ENCODE results near the gene CRY1.
"Not testable (repeated sequence)": the region's sequence is repeated elsewhere in the genome, so short reads cannot be mapped to it uniquely, and the experiment has no call there.

CRY1 gene

DNA sequence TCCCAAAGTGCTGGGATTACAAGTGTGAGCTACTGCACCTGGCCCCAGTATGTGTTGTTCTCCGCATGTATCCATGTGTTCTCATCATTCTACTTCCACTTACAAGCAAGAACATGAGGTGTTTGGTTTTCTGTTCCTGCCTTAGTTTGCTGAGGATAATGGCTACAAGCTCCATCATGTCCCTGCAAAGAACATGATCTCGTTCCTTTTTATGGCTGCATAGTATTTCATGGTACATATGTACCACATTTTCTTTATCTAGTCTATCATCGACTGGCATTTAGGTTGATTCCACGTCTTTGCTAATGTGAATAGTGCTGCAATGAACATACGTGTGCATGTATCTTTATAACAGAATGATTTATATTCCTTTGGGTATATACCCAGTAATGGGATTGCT is 97.2 kb downstream of the CRY1 start:
- not testable (repeated sequence) for DNase-seq

GRCh38 chr12:106994579-106995220 is 98.6 kb downstream of the CRY1 start:
- no peak for DNase-seq

DNA sequence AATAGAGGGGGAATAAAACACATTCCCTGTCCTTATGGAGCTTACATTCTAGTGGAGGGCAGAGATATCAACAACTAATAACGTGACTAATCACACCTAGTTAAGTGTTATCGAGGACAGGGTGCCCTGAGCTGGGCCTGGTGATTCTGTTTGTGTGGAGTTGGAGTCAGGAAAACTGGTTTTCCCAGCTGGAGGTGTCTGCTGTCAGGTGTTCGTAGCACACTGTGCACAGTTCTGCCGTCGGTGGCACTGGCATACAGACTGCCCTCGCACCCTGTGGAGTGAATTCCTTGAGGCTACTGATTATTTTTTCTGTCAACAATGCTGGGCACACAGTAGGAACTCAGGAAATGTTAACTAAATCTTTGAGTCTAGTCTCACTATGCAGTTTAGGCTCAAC is 105.5 kb downstream of the CRY1 start:
- no peak for DNase-seq

- DNase-seq = peak; percentile 82
These were observed 106.5 kb downstream of the CRY1 start, which contains the start of gene MTERF2 for GRCh38 chr12:106986625-106987389. TSS of gene MTERF2 (minus strand) at chr12:106987146. CDS start at chr12:106978714, 8,432 bp downstream.

- no peak for DNase-seq
These were observed 107.2 kb downstream of the CRY1 start for GRCh38 chr12:106986135-106986534.

DNA sequence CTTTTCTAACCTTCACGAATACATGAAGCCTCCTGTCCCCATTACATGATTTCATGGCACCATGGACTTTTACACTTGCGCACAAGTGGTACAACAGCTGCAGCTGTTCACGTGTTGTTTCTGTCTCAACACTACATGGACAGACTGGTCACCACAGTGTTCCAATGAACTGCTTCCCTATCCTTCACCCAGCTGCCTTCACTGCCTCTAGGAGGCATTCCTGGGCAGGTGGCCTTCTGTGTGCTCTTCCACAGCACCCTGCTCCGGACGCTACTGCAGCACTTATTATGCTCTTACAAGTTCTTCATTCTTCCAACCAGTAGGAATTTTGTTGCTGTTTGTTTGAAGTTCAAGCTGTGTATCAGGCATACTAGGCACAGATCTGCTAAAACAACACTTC is 107.9 kb downstream of the CRY1 start:
- no peak for DNase-seq

DNA sequence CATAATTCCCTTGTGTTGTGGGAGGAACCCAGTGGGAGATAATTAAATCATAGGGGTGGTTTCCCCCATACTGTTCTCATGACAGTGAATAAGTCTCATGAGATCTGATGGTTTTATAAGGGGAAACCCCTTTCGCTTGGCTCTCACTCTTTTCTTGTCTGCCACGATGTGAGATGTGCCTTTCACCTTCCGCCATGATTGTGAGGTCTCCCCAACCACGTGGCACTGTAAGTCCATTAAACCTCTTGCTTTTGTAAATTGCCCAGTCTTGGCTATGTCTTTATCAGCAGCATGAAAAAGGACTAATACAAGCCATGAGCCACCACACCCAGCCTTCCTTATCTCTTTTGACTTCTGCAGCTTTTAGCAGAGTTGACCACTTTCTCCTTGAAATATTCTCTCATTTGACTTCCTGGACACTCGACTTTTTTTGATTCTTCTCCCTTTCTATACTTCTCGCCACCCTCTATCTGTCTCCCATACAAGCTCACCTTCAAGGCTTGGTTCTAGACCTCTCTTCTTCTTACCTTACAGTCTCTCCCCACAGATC is 108.7 kb downstream of the CRY1 start:
- DNase-seq = no peak

DNA sequence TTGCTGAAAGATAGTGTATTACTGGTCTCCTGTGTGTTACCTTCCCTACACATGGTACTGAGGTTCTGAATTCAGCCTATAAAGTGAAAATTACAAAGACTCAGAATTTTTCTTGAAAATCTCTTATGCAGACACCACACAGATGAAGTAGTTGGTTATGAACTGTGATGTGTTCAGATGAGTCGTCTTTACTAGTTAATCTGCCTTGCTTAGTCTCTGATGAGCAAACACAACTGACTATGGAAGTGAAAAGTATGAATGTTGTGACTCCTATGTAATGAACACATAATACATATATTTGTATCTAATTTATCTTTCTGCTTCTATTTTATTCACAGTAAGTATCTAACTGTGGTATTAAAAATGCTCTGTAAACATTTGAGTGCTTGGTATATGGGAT is 111.1 kb downstream of the CRY1 start:
- DNase-seq = no peak

DNA sequence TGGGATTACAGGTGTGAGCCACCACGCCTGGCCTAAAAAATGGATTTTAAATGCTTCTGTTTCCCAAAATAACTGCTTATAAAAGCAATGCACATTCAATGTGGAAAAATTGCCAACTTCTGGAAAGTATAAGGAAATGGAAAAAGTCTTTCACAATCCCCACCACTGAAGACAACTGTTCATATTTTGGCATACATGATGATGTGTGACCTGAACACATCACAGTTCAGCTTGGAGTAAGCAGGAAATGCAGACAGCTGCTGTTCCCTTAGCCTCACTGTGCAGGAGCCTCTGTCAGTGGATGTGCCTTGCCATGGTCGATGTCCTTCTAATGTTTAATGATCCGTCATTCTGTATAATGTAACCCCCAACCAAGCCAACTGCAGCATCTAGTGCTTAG is 111.6 kb downstream of the CRY1 start:
- no peak for DNase-seq

GRCh38 chr12:106980944-106981343 is 112.4 kb downstream of the CRY1 start:
- DNase-seq = no peak

- no peak for DNase-seq
These were observed 115.1 kb downstream of the CRY1 start for GRCh38 chr12:106978035-106978800.

DNA sequence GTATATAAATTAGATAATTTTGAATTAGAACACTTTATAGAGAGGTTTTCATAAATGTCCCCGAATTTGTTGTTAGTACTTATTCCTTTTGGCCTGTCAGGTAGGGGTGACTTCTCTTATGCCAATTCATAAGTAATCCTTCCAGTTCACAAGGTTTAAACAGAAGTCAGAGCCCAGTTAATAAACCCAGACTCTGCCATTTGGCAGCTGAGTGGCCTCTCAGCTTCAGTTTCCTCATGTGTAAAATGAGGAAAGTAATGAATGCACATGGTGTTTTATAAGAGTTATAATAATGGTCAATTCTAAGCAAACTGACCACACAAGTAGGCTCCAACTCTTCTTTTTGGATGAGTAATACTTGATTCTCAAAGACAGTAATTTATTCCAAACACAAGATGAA is 116.7 kb downstream of the CRY1 start:
- DNase-seq = no peak

GRCh38 chr12:106975993-106976658 is 117.2 kb downstream of the CRY1 start:
- no peak for DNase-seq

- no peak for DNase-seq
These were observed 118.3 kb downstream of the CRY1 start for GRCh38 chr12:106975098-106975497.

DNA sequence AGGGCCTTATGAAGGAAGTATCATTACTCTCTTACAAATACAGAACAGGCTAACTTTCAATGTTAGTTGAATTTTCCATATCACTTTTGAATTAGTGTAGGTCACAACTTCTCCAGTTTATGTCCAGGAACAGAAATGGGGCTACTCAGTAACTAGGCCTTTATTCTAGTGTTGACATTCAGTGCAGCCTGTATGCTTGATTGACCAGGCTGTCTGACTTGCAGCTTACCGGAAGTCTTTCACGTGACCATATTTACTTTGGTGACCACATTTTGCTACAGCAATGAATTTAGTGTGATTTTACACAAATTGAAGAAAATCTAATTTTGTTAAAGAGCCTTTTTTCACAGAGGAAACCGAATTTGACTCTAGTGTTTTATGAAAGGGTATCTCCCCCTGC is 118.8 kb downstream of the CRY1 start:
- no peak for DNase-seq

DNA sequence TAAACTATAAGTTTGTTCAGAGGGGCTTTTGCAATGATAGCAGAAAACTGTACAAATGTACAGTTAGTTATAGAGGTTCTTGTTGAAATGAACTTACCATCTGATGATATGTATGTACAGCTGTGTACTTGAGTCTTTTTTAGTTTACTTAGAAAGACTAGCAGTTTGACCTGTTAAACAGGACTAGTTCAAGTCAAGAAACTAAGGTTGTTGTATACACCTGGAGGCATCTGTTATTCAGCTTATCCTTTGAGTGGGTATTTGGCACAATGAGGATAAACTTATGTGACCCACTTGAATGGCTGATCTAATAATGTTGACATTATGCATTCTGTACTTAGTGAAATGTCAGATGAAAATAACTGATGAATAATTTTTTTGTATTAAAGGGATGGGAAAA is 119.8 kb downstream of the CRY1 start:
- no peak for DNase-seq

DNA sequence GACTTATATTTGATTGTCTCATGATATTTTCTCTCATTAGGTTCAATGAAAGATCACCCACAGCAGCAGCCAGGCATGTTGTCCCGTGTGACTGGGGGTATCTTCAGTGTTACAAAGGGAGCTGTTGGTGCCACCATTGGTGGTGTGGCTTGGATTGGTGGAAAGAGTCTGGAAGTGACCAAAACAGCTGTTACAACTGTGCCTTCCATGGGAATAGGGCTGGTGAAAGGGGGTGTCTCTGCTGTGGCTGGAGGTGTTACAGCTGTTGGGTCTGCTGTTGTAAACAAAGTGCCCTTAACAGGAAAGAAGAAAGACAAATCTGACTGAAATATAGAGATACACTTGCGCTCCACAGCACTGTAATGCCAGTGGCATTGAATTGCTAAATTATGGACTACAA is 122.3 kb downstream of the CRY1 start:
- DNase-seq = no peak

DNA sequence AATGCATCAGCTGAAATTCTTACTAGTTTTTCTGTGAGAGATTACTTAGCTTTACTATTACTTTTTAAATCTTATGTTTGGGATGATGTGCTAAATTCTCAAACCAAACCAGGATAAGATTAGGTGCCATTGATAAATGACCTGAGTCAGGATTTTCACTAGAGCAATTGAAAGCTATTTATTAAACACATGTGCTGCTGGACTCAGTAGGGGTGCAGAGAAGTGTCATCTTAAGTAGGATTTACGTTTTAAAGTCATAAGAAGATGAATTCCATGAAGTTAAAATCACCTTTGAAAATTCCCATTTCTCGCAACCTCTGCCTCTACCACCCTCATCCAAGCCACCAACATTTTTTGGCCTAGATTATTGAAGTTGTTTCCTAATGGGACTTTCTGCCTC is 128.8 kb downstream of the CRY1 start:
- DNase-seq = no peak

DNA sequence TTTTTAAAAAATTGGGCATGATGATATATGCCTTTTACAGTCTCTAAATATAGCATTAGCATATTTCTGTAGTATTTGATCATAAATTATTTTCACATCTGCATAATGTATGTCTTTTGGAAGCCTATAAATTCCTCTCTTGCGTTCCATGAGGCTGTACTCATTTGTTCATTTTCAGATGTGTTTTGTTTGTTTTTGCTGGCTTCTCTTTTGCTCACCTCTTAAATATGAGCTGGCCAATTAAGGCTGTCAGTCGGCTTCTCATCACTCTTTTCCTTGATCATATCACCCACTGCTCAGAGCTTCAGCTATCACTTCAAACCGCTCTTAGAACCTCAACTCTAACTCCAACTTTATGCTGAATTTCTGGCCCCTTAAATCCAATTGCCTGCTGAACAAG is 131.1 kb downstream of the CRY1 start:
- DNase-seq = no peak

DNA sequence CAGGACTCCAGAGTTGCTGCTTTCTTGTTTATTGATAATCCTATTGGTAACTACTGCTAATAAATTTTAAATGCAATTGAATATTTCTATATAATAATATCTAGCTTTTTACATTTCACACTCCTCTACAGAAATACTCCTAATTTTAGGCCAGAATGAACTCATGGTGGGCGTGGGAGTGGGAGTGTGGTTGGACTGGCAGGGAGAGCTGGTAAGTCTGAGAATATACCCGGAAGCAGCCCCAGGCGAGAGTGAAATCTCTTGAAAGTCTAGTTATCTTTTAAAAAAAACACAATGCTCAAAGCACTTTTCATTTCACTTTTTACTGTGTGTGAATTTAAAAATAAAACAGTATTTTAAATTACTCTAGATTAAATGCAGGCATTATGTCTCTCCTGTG is 132.9 kb downstream of the CRY1 start:
- DNase-seq = no peak

DNA sequence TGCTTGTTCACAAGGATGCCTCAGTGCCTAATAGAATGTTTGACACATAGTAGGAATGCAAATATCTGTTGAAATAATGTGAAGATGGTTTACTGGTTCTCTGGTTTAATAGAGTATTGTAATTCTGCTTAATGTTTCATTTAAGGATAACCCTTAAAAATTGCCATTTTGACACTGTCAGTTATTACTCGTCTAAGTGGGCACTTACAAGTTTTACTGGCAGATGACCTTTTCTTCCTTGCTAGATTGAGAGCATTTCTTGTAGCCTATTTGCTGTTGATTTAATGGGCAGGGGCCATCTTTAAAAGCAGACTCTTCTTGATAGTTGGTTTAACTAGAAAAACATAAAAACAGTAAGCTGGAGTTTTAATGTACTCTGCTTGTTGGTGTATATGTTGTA is 135.8 kb downstream of the CRY1 start:
- no peak for DNase-seq

GRCh38 chr12:106956048-106956578 is 137.2 kb downstream of the CRY1 start:
- no peak for DNase-seq
